HepG2 (cell line): ENCODE measurements around the gene AKAP6. TPM values are rescaled to one million over a fixed set of nuclear protein-coding genes. Genes with fewer than 3 reads are reported as not detected.

ENCODE experiments used
- ATAC-seq: fragments of 200-7000 bp; cut with Tn5 transposase; 3 replicates; pipeline ENCODE4 v1.9.1; 2020; ENCODE audit warnings: mild to moderate bottlenecking, moderate library complexity
- BruUV-seq: library from RNA; stranded (reverse); fragments of 400-500 nt; replicated peaks from 2 replicates; lab custom pipeline; 2021; lab: Mats Ljungman, UMichigan
- CTCF ChIA-PET: fragments of 300-600 bp; formaldehyde crosslinking; extraction: SDS; loops from one replicate; lab custom pipeline; 2021; ENCODE audit warnings: low total read pairs, inconsistent platforms, low intra/inter-chr PET ratio; lab: Yijun Ruan, JAX
- POLR2A ChIA-PET: fragments of 350-600 bp; sonication (Branson Sonifier 250); formaldehyde crosslinking; loops from one replicate; lab custom pipeline; 2020; ENCODE audit warnings: antibody characterized with exemption, inconsistent platforms; lab: Yijun Ruan, JAX
- DNase-seq: peaks from one replicate; pipeline ENCODE4 v3.0.0-alpha.2; 2015; ENCODE audit warnings: low spot score
- FAIRE-seq: peaks from 3 replicates; lab custom pipeline; 2011; peaks lifted over from hg19 to GRCh38; lab: Jason Lieb, UNC
- H2AFZ ChIP-seq: one replicate; pipeline ENCODE4 v1.6.1; 2011; ENCODE audit warnings: low read length, inconsistent platforms
- H3K27ac ChIP-seq: fragments of 300-600 bp; 3 replicates; pipeline ENCODE4 v1.8.0; 2011; ENCODE audit warnings: mixed run types, mild to moderate bottlenecking, mixed read lengths, low read length, inconsistent platforms; ENCODE audit not compliant: insufficient read depth; ENCODE audit errors: extremely low read length
- H3K27me3 ChIP-seq, 2 experiments: fragments of 200-600 bp in 1 of 2; 2 replicates in 1 of 2; 3 replicates in 1 of 2; pipeline versions ENCODE4 v1.6.0 to v1.8.0; 2011; ENCODE audit warnings: low read length in 2 of 2, mild to moderate bottlenecking in 2 of 2, moderate library complexity in 2 of 2, inconsistent platforms in 1 of 2; ENCODE audit not compliant: insufficient read depth in 2 of 2, control insufficient read depth in 1 of 2
- H3K36me3 ChIP-seq, 2 experiments: fragments of 200-600 bp in 1 of 2; replicated peaks in 1 of 2; 2 replicates in 1 of 2; 3 replicates in 1 of 2; pipeline versions ENCODE4 v1.5.1 to v1.8.0; 2011; ENCODE audit warnings: low read length in 2 of 2, inconsistent platforms in 1 of 2; ENCODE audit not compliant: insufficient read depth in 2 of 2, control insufficient read depth in 1 of 2
- H3K4me1 ChIP-seq: 2 replicates; pipeline ENCODE4 v1.5.1; 2012; ENCODE audit warnings: low read length, inconsistent platforms; ENCODE audit not compliant: insufficient read depth
- H3K4me2 ChIP-seq: 2 replicates; pipeline ENCODE4 v1.6.0; 2011; ENCODE audit warnings: low read depth, low read length, inconsistent platforms
- H3K4me3 ChIP-seq, 3 experiments: fragments of 200-600 bp in 1 of 3; sonication (generic), shearing (Covaris generic) in 1 of 3; replicated peaks in 1 of 3; 2 replicates each; pipeline ENCODE4 v1.5.1; 2011 to 2016; ENCODE audit warnings: low read length in 3 of 3, inconsistent platforms in 2 of 3, low read depth in 2 of 3, mild to moderate bottlenecking in 2 of 3, control low read depth in 1 of 3, mixed read lengths in 1 of 3; ENCODE audit not compliant: insufficient read depth in 1 of 3
- H3K79me2 ChIP-seq: one replicate; pipeline ENCODE4 v1.6.1; 2011; ENCODE audit warnings: low read length, inconsistent platforms; ENCODE audit not compliant: insufficient read depth
- H3K9ac ChIP-seq: 2 replicates; pipeline ENCODE4 v1.6.0; 2011; ENCODE audit warnings: mild to moderate bottlenecking, low read depth, low read length, inconsistent platforms; ENCODE audit not compliant: insufficient read depth
- H3K9me3 ChIP-seq: 2 replicates; pipeline ENCODE4 v1.5.1; 2012; ENCODE audit warnings: mild to moderate bottlenecking, low read length
- H4K20me1 ChIP-seq: 2 replicates; pipeline ENCODE4 v1.6.0; 2011; ENCODE audit warnings: inconsistent platforms, mild to moderate bottlenecking, low read length, moderate library complexity; ENCODE audit not compliant: insufficient read depth
- AHR ChIP-seq: IDR thresholded peaks from 2 replicates; pipeline ENCODE4 v1.6.1; 2018; ENCODE audit warnings: missing genetic modification reagents, missing compliant biosample characterization
- ATF7-NPFF ChIP-seq: sonication (generic); formaldehyde crosslinking; IDR thresholded peaks from 2 replicates; pipeline ENCODE4 v1.8.1; 2023; ENCODE audit warnings: mild to moderate bottlenecking, low read depth, missing genetic modification reagents, moderate library complexity
- HIC2 ChIP-seq: sonication (generic); formaldehyde crosslinking; IDR thresholded peaks from 2 replicates; pipeline ENCODE4 v1.9.0; 2022; ENCODE audit warnings: low read depth, missing genetic modification reagents
- HNF4A ChIP-seq: sonication (generic); formaldehyde crosslinking; IDR thresholded peaks from 2 replicates; pipeline ENCODE4 v1.4.0; 2020; ENCODE audit warnings: missing genetic modification reagents
- HOXD1 ChIP-seq: sonication (generic); formaldehyde crosslinking; IDR thresholded peaks from 2 replicates; pipeline ENCODE4 v1.5.0; 2020; ENCODE audit warnings: missing genetic modification reagents
- KDM3A ChIP-seq: IDR thresholded peaks from 2 replicates; pipeline ENCODE4 v1.6.1; 2018; ENCODE audit warnings: low read depth, missing compliant biosample characterization
- KMT2B ChIP-seq: IDR thresholded peaks from 2 replicates; pipeline ENCODE4 v1.6.1; 2016; ENCODE audit warnings: missing genetic modification reagents, missing compliant biosample characterization
- NKX3-1 ChIP-seq: sonication (generic); formaldehyde crosslinking; IDR thresholded peaks from 2 replicates; pipeline ENCODE4 v1.5.0; 2020; ENCODE audit warnings: missing genetic modification reagents
- REXO4 ChIP-seq: sonication (generic); formaldehyde crosslinking; IDR thresholded peaks from 2 replicates; pipeline ENCODE4 v1.8.0; 2022; ENCODE audit warnings: missing genetic modification reagents, mild to moderate bottlenecking, borderline replicate concordance
- ZNF235 ChIP-seq: sonication (generic); formaldehyde crosslinking; IDR thresholded peaks from 2 replicates; pipeline ENCODE4 v1.8.1; 2023; ENCODE audit warnings: mild to moderate bottlenecking, missing genetic modification reagents, borderline replicate concordance
- ZNF570 ChIP-seq: sonication (generic); formaldehyde crosslinking; IDR thresholded peaks from 2 replicates; pipeline ENCODE4 v1.4.0; 2020; ENCODE audit warnings: mild to moderate bottlenecking, missing genetic modification reagents, borderline replicate concordance
- WGBS: methylation state at CpG from one replicate; pipeline ENCODE4 v1.1.6; 2017; ENCODE audit warnings: low lambda C conversion rate; 5-methylcytosine and 5-hydroxymethylcytosine counted together
- in situ Hi-C: cut with HindIII; loops from 2 replicates; pipeline ENCODE4 v1.10.0; 2017; ENCODE audit warnings: low pct_unique_long_range_greater_than_20kb; ENCODE audit not compliant: extremely low pct_ligation_motif_present
- intact Hi-C: fragments of 100-400 bp; cut with micrococcal nuclease; formaldehyde crosslinking; loops from one replicate; pipeline ENCODE4 v1.10.0; 2022; ENCODE audit not compliant: unreplicated experiment
- polyA plus RNA-seq, 8 experiments: library from polyadenylated mRNA; depleted of rRNA in 3 of 8; stranded (reverse) in 7 of 8; unstranded in 1 of 8; fragments of >200 nt; fragmentation: Illumina TruSeq in 4 of 8; extraction: Trizol in 4 of 8; gene quantifications; 2 replicates each; pipeline versions ENCODE4 v1.2.1 to v1.2.3, GENCODE V29; 2011 to 2016; ENCODE audit warnings: low read depth in 4 of 8, missing spikeins in 1 of 8, mixed read lengths in 1 of 8; ENCODE audit not compliant: insufficient read depth in 1 of 8
- total RNA-seq, 5 experiments: library from RNA; depleted of rRNA; stranded (reverse); fragments of >200 nt; fragmentation: Illumina TruSeq; extraction: Trizol; gene quantifications; 2 replicates each; pipeline ENCODE4 v1.2.3, GENCODE V29; 2016; ENCODE audit warnings: low read depth in 1 of 5
- TF ChIP-seq, protein P1 (sequence below): sonication (generic); formaldehyde crosslinking; IDR thresholded peaks from 2 replicates; pipeline ENCODE4 v1.5.0; 2020; ENCODE audit warnings: missing genetic modification reagents
- TF ChIP-seq, protein P2 (sequence below): sonication (generic); formaldehyde crosslinking; IDR thresholded peaks from 2 replicates; pipeline ENCODE4 v1.4.0; 2020; ENCODE audit warnings: missing genetic modification reagents, borderline replicate concordance
- TF ChIP-seq, protein P3 (sequence below): sonication (generic); formaldehyde crosslinking; IDR thresholded peaks from 2 replicates; pipeline ENCODE4 v1.5.0; 2020; ENCODE audit warnings: mild to moderate bottlenecking, missing genetic modification reagents
- TF ChIP-seq, protein P4 (sequence below): IDR thresholded peaks from 2 replicates; pipeline ENCODE4 v1.6.1; 2018; ENCODE audit warnings: missing genetic modification reagents

AKAP6 gene
- total and polyA plus RNA-seq, 2 of the 13 experiments (the other 11 are each of a cell fraction or from before 2014, with no cell fraction given): 1.4 TPM

DNA sequence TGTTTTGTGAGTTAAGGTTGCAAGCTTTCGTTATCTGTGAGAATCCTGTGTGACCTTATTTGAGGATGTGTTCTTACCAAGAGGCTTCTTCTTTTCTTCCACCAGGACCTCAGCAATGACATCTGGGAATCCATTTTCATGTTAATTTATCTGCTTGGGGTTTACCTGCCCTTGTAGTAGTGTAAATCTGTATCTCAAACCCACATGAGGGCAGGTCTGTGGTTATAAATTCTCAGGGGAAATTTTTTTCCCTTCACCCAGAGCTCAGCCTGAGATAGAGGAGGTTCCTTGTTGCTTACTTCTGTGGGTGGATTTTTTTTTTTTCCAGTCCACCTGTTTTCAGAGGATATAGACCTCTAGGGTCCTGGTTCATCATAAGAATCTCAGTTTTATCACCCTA, 70.8 kb downstream of the AKAP6 start (continued):
- TF ChIP-seq, protein P1, sequence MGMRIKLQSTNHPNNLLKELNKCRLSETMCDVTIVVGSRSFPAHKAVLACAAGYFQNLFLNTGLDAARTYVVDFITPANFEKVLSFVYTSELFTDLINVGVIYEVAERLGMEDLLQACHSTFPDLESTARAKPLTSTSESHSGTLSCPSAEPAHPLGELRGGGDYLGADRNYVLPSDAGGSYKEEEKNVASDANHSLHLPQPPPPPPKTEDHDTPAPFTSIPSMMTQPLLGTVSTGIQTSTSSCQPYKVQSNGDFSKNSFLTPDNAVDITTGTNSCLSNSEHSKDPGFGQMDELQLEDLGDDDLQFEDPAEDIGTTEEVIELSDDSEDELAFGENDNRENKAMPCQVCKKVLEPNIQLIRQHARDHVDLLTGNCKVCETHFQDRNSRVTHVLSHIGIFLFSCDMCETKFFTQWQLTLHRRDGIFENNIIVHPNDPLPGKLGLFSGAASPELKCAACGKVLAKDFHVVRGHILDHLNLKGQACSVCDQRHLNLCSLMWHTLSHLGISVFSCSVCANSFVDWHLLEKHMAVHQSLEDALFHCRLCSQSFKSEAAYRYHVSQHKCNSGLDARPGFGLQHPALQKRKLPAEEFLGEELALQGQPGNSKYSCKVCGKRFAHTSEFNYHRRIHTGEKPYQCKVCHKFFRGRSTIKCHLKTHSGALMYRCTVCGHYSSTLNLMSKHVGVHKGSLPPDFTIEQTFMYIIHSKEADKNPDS (CRISPR knock-in tag): no peak
- TF ChIP-seq, protein P2, sequence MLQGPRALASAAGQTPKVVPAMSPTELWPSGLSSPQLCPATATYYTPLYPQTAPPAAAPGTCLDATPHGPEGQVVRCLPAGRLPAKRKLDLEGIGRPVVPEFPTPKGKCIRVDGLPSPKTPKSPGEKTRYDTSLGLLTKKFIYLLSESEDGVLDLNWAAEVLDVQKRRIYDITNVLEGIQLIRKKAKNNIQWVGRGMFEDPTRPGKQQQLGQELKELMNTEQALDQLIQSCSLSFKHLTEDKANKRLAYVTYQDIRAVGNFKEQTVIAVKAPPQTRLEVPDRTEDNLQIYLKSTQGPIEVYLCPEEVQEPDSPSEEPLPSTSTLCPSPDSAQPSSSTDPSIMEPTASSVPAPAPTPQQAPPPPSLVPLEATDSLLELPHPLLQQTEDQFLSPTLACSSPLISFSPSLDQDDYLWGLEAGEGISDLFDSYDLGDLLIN: no peak
- no peak for TF ChIP-seq HOXD1 (CRISPR knock-in tag)
- TF ChIP-seq HNF4A (CRISPR knock-in tag): no peak
- no peak for TF ChIP-seq ZNF235 (CRISPR knock-in tag)
- TF ChIP-seq KMT2B (CRISPR knock-in tag): no peak
- TF ChIP-seq NKX3-1 (CRISPR knock-in tag): no peak
- TF ChIP-seq AHR: no peak

- Histone ChIP-seq H3K4me2 (no peak overlapping the region), H3K27ac (no peak overlapping the region), H3K9me3 (no peaks in the 10 kb centered on the region), H3K4me3 (no peak overlapping the region), H3K79me2 (no peaks in the 10 kb centered on the region), H2AFZ (no peak overlapping the region), H3K4me1 (no peaks in the 10 kb centered on the region), H4K20me1 (no peaks in the 10 kb centered on the region), H3K36me3 (no peaks in the 10 kb centered on the region), H3K9ac (no peak overlapping the region), H3K27me3 (no peaks in the 10 kb centered on the region)
- POLR2A ChIA-PET: no interaction called here
- CTCF ChIA-PET: no interaction called here
- no peak for ATAC-seq
- in situ Hi-C loops (no loop called here), intact Hi-C loops (no loop called here)
- no peak for DNase-seq
- no peak for FAIRE-seq
- WGBS: 95% methylated on average over 1 of the region's 1 CpG
- BruUV-seq: no TSS peak
- TF ChIP-seq HIC2 (no peak), REXO4 (CRISPR knock-in tag) (no peak), ATF7-NPFF (CRISPR knock-in tag) (no peak), ZNF570 (CRISPR knock-in tag) (no peak), KDM3A (CRISPR knock-in tag) (no peak)
- TF ChIP-seq, protein P3, sequence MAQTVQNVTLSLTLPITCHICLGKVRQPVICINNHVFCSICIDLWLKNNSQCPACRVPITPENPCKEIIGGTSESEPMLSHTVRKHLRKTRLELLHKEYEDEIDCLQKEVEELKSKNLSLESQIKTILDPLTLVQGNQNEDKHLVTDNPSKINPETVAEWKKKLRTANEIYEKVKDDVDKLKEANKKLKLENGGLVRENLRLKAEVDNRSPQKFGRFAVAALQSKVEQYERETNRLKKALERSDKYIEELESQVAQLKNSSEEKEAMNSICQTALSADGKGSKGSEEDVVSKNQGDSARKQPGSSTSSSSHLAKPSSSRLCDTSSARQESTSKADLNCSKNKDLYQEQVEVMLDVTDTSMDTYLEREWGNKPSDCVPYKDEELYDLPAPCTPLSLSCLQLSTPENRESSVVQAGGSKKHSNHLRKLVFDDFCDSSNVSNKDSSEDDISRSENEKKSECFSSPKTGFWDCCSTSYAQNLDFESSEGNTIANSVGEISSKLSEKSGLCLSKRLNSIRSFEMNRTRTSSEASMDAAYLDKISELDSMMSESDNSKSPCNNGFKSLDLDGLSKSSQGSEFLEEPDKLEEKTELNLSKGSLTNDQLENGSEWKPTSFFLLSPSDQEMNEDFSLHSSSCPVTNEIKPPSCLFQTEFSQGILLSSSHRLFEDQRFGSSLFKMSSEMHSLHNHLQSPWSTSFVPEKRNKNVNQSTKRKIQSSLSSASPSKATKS (CRISPR knock-in tag): no peak
- TF ChIP-seq, protein P4, sequence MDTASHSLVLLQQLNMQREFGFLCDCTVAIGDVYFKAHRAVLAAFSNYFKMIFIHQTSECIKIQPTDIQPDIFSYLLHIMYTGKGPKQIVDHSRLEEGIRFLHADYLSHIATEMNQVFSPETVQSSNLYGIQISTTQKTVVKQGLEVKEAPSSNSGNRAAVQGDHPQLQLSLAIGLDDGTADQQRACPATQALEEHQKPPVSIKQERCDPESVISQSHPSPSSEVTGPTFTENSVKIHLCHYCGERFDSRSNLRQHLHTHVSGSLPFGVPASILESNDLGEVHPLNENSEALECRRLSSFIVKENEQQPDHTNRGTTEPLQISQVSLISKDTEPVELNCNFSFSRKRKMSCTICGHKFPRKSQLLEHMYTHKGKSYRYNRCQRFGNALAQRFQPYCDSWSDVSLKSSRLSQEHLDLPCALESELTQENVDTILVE (CRISPR knock-in tag): no peak
These were observed 71.4 kb downstream of the AKAP6 start for GRCh38 chr14:32400480-32400879.
